GM10847 (cell line): Measurements from ENCODE around the gene CMSS1.

ENCODE experiments used
- POLR2A ChIP-seq: IDR thresholded peaks from 2 replicates; pipeline ENCODE4 v1.6.1; 2011; ENCODE audit not compliant: insufficient read length; ENCODE audit errors: extremely low read depth

CMSS1 gene

DNA sequence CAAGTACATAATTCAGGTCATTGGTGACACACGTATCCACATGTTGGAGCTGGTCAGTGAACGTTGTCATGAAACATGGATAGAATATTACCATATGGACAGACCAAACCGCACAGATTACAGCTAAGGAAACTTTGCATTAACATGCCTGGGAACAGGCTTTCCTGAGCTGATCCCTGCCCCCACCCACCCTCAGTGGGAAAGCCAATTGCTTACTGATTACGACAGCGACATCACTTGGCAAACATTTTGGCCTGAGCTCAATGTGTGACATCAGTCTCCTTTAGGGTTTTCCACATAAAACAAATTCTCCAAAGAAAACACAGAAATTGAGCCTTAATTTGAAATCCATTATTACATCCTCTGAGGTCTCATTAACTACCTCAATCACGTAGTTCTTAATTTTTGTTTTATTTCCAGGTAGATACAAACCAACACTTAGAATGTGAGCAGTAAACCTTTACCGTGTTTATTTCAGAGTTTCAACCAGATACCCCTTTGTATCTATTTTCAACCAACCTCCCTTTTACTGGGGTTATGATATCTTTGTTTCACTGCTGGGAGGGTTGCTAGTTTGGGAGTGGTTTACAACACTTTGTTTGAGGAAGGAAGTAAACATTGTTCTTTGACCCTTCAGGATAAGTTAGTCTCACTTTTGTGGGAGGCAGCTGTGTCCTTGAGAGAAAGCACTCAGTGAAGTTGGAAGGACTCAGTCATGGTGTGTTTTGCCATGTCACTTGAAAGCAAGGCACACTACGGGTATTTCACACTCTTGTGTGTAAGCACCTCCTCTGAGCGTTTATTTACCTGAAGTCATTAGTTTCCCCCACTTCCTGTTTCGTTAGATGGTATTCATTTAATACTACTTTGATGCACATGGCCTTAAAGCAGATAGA, 103.1 kb downstream of the CMSS1 start:
- TF ChIP-seq POLR2A = no peak

DNA sequence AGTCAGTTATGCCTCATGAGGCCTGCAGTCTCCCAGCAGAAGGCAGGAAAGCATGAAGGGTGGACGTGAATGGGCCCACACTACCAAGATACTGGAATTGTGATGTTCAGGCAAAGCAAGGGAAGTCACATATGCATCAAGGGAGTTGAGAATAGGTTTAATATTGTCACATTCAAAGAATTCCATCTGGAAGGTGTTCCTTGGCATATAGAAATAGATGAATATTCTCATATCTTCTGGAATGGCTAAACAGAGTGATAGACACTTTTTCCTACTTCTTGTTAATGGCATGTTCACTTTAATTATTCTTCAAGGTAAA, 103.7 kb downstream of the CMSS1 start:
- TF ChIP-seq POLR2A = no peak

DNA sequence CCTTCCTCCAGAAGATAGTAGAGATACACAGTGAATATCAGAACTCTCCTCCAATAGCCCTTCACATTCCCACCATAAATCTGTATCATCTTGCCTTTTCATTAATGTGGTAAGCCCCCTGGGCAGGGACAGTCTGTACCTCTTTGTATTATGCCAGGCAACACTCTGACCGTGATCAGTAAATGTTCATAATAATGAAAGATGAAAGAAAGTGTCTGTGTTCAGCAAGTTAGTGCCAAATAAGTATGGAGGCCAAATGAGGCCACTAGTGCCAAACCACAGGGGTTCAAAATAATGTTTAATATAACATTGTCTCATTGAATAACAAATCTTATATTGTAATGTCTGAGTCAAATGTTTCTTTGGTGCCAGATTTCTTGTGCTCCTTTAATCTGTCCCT, 104.3 kb downstream of the CMSS1 start:
- no peak for TF ChIP-seq POLR2A

DNA sequence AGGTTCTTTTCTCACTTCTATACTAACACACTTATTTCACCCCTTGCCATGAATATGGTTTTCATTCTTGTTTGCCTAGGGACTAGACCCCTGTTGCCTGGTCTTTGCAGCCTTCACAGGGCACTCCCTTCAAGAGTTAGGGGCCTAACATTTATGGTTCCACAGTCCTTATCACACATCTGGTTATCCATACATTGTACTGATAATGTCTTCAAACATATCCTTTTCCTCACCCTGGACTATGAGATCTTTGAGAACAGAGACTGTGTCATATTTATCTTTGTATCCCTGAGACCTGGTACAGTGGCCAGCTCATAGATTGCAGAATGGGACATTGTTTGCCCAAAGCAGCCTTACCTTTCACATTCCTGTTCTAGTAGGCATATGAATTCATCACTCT, 106.2 kb downstream of the CMSS1 start:
- TF ChIP-seq POLR2A = no peak

DNA sequence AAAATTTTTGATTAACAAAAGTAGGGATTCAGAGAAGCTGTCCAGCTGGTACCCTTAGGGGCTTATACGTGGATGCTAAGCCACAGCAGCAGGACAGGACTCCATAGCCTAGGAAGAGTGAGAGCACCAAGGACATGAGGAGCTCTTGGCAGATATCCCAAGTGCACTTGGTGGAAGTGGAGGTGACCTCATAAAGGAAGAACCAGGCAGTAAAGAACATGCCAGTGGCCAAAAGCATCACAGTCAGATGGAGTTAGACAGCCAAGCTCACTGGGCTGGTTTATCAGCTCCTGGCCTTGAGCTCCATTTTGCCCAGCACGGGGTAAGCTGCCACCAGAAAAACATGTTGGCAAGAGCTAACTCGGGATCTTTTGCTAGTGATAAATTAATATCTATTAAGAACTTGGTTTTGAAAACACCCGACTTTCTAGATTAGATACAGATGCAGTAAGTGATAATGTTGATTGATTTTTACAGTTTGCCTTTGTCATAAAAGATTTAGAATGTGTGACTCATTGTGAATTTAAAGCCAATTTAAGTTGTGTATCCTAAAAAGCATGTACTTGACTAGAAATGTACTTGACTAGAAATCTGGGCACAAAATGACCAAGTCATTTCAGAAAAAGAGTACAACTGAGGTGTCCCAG, 108.0 kb downstream of the CMSS1 start:
- no peak for TF ChIP-seq POLR2A

DNA sequence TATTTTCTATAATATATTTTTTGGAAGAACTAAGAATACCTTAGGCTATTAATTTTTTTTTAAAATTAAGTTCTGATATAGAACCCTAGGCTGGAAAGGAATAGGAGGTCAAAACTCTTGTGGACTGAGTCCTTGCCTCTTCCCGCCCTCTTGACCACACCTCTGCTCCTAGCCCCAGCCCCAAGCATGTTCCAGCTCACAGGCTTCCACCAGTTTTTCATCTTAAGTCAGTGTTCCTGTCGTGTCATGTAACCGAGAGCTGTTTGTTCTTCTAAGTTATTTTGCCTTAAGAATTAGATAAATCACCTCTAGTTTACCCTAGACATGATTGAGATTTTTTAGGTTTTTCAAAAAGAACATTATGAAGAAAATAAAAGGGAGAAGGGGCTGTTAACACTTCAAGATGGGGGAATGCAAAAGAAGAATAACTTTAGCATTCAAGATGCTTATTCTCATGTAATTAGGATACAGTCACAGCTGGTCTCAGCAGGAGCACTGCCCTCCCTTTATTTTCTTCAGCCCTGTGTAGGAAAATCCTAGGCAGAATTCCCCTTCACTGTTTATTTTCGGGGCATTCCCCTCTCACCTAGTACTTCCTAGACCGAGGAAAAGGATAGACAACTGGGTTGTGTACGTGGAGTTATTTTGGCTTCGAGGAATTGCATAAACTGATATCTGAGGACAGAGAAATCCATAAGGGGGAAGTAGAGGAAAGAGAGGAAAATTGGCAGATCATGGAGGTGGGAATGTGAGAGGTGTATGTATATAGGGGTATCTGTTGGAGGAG, 110.2 kb downstream of the CMSS1 start:
- no peak for TF ChIP-seq POLR2A

DNA sequence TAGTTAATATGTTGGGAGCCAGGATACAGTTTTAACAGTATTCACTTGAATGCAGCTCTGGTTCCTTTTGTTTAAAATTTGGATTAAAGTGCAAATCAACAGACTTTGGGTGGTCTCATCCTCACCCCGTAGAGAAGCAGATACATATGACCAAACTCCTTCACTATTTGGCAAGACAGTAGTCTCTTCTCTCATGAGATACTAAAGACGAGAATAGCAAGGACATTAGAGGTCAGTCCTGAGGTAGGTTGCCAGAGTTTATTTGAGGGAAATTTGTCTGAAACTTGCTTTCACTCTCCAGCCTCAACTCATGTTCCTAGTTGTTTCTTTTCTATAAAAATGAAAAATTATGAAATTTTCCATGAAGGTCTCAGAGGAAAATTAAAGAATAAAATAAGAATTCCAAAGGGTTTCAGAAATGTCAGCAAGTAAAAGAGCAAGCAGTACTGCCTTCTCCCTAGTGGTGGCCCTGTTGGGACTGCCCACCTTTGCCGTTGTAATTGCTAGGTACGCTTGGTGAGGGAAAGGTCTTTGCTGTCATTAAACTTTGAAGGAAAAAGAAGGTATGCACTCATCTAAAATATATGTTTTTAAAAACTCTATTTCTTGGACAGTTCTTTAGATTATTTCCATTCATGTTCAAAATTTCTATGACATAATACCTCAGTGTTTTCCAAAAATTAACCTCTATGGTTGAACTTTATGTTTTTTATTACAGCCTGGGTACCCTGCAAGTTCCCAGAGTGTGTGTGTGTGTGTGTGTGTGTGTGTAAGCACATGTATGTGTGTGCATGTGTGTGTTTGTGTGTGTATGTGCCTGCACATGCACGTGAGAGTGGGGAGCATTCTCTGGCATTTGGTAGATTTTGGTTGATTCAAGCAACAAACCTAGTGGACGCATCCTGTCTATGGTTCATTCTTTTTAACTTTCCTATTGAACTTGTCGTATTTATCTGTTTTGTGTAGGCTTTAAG, 111.4 kb downstream of the CMSS1 start:
- no peak for TF ChIP-seq POLR2A

DNA sequence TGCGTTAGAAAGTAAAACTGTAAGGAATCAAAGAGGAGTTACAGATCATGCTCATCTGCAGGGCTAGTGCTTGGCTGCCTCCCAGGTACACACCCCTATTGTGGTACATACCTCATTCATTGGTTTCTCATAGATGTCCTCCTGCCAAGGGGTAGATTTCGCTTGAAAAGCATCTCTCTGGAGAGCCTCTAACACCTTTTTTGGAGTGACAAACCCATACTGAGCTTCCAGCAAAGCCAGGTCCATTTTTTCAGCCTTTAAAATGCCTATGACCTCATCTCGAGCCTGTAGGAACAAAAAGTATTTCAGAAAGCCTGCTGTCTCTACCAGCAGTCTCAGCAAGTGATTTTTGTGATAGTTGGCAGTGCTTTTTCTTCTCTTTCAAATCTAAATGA, 112.1 kb downstream of the CMSS1 start:
- no peak for TF ChIP-seq POLR2A

DNA sequence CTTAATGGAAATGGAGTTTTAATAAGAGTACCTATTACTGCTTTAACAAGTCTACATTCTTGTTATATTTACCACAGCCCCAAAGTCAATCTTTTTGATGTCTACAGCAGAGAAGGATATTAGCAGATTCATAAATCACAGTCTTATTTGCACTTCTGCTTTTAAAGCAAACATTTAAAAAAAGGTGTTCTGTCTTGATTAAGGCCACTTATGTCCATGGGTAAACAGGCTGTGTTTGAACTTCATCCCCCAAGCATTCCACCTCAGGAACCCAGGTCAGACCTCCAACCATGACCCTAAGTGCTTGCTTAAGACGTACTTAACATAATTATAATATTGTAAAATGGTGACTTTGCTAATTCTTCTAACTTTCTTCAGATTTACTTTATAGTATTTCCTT, 113.4 kb downstream of the CMSS1 start:
- TF ChIP-seq POLR2A = no peak

DNA sequence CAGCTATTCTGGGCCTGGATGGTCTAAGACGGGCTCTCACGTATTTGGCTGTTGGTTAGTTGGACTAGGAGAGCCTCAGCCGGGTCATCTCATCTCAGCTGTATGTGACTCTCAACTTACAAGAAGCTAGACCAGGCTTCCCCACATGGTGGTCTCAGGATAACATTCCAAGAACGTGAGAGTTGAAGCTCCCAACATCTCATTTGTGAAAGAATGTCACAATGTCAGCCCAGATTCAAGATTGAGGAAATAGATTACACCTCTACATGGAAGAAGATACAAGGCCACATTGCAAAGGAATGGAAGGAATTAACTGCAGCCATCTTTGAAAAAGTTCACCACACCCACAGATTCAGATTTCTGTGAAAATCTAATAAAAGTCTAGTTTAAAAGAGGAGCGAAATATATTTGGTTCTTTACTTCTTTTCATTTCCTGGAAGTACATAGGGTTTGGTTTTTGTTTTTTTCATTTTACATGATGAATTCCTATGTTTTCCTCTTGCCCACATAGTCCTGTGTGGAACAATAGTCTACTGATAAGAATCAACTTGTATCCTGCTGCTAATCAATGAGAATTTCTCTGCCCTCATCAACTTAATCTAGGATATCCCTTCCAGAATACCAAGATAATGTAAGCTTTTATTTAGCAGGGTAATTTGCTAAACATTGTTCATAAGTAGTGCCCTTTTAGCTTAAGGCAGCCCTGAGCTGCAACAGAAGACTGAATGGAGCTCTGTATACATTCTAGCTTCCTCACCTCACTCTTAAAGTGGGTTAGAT, 116.5 kb downstream of the CMSS1 start:
- TF ChIP-seq POLR2A = no peak

DNA sequence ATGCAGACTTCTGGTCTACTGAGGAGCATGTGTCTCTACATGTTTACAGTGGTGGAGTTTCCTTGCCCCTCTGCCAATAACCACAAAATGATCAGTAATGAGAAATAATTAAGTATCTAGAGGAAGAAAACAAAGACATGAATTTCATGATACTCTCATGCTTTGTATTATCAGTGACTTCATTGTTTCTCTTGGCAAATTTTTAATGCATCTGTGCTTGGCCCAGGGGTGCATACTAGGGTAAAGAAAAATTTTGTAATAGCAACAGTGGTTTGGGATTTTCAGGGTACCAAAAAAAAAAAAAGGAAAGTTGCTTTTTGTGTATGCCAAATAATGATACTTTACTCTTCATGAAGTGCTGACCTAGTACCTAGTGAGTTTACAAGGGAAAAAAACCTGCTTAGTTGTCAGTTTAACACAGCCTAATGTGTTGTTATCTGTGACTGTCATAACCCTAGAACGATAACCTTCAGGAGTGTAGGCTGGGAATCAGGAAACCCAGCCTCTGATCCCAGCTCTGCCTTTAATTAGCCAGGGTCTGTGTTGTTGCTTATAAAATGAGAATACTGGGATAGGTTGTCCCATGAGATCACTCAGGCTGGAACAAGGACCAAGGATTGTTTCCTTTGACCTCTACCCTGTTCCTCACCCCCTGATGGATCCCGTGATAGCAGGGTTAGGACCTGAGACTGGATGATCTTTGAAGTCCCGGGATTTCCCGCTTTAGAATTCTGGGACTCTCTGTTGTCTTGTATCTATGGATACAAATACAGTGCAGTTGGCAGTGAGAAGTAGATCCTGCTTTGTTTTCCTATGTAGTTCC, 117.5 kb downstream of the CMSS1 start:
- no peak for TF ChIP-seq POLR2A

DNA sequence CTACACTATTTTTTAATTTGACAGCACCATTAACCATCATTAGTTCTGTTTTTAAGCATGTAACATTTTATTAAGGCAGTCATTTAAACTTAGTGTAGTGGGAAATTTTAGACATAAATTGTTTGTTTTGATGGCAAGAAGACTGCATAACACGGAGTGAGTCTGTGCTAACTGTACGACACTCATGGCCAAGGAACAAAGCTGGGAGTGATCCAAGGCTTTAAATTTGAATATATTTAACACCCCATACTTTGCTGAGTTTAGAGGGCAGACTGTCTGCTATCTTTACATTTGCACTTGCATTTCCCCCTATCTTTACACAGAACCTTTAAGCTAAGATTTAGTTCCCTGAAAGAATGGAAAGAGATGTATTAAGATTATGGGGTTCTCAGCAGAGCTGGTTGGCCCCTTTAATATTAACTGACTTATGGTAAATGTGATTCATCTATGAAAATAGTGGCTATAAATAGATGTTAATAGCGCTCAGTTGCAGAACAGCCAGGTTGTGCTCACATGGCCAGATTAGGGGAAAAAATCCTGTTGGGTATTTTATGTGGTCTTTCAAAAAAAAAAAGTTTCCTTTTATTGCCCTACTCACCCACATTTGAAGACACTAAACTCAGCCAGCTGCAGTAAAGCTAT, 120.7 kb downstream of the CMSS1 start:
- TF ChIP-seq POLR2A = no peak

DNA sequence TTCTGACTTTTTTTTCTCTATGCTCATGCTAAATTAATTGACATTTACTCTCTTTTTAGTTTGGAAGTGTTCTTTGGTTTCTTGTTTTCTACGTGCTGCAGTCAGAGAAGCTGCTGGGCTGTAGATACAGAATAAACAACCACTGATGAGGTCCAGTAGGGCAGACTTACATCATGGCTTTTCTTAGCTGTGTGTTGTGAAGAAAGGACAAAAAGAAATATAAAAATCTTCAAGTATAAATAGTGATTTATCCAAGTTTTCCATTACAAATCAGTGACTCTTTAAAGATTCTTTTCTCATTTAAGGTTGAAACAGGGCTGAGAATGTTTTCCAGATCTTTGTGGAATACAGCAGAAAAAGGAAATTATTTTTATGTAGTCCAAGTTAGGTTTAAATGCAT, 122.2 kb downstream of the CMSS1 start:
- TF ChIP-seq POLR2A = no peak
